Measurements from ENCODE around the gene CDK2AP2. TPM values are rescaled to one million over a fixed set of nuclear protein-coding genes. Genes with fewer than 3 reads are reported as not detected.
"Not testable (repeated sequence)": the region's sequence is repeated elsewhere in the genome, so short reads cannot be mapped to it uniquely, and the experiment has no call there.

CDK2AP2 gene
- total RNA-seq, 2 donors from 2014 or later = 57.1 to 91.9 TPM

DNA sequence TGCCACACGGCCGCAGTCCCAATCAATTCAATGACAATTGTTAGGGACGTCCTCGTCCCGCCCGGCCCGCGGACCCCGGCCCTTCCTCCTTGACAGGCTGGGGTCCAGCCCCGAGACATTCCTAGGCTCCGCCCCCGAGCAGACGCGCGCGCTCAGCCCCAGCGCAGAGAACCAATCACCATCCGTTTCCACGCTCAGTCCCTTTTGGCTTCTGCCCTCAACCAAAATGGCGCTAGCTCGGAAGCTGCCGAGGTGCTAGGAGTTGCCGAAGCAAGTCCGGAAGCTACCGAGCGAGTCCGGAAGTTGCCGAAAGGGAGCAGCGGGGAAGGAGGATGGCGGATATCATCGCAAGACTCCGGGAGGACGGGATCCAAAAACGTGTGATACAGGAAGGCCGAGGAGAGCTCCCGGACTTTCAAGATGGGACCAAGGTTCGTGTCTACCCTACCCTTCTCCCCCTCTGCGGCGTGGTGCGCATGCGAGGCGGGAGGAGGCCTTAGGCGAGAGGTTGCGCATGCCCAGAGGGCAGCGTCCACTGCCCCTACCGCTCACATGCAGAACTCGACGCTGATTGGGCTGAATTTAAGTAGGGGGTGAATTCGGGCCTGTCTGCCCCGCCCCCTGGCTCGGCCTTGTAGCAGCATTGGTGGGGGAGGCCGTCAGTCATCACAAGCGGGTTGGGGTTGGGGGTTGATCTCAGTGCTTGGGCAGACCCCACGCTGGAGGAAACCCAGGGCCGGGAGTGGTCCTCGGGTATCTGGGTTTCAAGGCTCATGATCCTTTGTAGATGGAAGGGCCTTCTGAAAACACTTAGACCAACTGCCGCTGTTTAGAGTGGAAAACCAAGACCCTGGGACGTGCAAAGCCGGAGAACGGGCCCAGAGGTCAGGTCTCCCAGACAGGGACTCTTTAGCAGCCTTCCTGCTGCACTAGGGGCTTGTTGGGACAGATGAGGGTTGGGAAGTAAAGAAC, 24.8 kb downstream of the CDK2AP2 start, which contains the start of gene AIP:
Gene AIP, plus strand, starts transcription at position 200 of the 972 bp plus-strand sequence. Its CDS starts 133 bp downstream, at position 333.
- TF ChIP-seq, protein P1, sequence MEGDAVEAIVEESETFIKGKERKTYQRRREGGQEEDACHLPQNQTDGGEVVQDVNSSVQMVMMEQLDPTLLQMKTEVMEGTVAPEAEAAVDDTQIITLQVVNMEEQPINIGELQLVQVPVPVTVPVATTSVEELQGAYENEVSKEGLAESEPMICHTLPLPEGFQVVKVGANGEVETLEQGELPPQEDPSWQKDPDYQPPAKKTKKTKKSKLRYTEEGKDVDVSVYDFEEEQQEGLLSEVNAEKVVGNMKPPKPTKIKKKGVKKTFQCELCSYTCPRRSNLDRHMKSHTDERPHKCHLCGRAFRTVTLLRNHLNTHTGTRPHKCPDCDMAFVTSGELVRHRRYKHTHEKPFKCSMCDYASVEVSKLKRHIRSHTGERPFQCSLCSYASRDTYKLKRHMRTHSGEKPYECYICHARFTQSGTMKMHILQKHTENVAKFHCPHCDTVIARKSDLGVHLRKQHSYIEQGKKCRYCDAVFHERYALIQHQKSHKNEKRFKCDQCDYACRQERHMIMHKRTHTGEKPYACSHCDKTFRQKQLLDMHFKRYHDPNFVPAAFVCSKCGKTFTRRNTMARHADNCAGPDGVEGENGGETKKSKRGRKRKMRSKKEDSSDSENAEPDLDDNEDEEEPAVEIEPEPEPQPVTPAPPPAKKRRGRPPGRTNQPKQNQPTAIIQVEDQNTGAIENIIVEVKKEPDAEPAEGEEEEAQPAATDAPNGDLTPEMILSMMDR (IDR thresholded peaks at IDR 0.05) = peak in 2 of 4 experiments; percentile 34 to 44
- TF ChIP-seq POLR2A (IDR thresholded peaks at IDR 0.05) (peak; percentile 70), POLR2AphosphoS5 (IDR thresholded peaks at IDR 0.05) (peak; percentile 99)
- Histone ChIP-seq H3K27ac (peak within 1 kb of the TSS; percentile 77 to 85), H3K27me3 (replicated peaks; ENCODE audit: insufficient read depth) (no peaks in the 10 kb centered on the region), H3K4me3 (peak within 1 kb of the TSS; percentile 45 to 46), H3K36me3 (no peaks in the 10 kb centered on the region), H3K4me1 (replicated peaks) (peaks cover 6% of the 10 kb centered on the region), H3K9me3 (no peaks in the 10 kb centered on the region)
- WGBS = 9% methylated on average over 60 of the region's 60 CpGs
- intact Hi-C loops (cut with DNase I) = no loop called here
- DNase-seq (ENCODE audit: low spot score) = peak; percentile 97

DNA sequence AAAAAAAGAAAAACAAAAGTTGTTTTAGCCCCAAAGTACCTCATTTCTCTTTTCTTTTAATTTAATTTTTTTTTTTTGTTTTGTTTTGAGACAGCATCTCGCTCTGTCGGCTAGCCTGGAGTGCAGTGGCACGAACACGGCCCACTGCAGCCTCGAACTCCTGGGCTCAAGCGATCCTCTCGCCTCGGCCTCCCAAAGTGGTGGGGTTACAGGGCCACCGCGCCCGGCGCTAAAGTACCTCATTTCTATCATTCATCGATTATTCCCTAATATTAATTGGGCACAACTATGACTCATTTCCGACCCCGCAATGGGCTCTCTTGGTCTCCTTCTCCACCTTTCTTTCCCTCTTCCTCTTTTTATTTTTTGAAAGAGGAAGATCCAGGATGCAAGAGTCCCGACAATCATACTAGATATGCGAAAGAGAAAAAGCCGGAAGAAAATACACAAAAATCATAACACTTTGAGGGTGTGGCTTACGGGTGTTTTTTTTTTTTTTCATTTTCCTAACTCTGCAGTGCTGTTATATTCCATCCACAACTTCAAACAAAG, 25.6 kb downstream of the CDK2AP2 start:
- H3K9me3 ChIP-seq = no peaks in the 10 kb centered on the region
- peak overlapping the region; percentile 45 to 46 for H3K4me3 ChIP-seq
- WGBS = 46% methylated on average over 19 of the region's 19 CpGs
- H3K4me1 ChIP-seq (replicated peaks) = peaks cover 6% of the 10 kb centered on the region
- H3K36me3 ChIP-seq = no peaks in the 10 kb centered on the region
- no peak for TF ChIP-seq POLR2A (IDR thresholded peaks at IDR 0.05)
- TF ChIP-seq POLR2AphosphoS5 (IDR thresholded peaks at IDR 0.05) = no peak
- TF ChIP-seq, protein P1 (IDR thresholded peaks at IDR 0.05) = no peak
- no peaks in the 10 kb centered on the region for H3K27me3 ChIP-seq (replicated peaks; ENCODE audit: insufficient read depth)
- peak overlapping the region; percentile 77 to 85 for H3K27ac ChIP-seq
- intact Hi-C loops (cut with DNase I) = no loop called here
- no peak for DNase-seq (ENCODE audit: low spot score)

DNA sequence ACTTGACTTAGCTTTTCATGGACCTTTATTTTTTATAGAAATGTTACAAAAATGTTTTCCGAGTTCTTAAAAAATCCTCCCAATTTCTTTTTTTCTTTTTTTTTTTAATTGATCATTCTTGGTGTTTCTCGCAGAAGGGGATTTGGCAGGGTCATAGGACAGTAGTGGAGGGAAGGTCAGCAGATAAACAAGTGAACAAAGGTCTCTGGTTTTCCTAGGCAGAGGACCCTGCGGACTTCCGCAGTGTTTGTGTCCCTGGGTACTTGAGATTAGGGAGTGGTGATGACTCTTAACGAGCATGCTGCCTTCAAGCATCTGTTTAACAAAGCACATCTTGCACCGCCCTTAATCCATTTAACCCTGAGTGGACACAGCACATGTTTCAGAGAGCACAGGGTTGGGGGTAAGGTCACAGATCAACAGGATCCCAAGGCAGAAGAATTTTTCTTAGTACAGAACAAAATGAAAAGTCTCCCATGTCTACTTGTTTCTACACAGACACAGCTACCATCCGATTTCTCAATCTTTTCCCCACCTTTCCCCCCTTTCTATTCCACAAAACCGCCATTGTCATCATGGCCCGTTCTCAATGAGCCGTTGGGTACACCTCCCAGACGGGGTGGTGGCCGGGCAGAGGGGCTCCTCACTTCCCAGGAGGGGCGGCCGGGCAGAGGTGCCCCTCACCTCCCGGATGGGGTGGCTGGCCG, 30.5 kb downstream of the CDK2AP2 start:
- intact Hi-C loops (cut with DNase I); H3K27me3 ChIP-seq (replicated peaks; ENCODE audit: insufficient read depth); H3K27ac ChIP-seq; H3K36me3 ChIP-seq; DNase-seq (ENCODE audit: low spot score); H3K4me3 ChIP-seq; H3K9me3 ChIP-seq; H3K4me1 ChIP-seq (replicated peaks): not testable (repeated sequence)
- WGBS = 80% methylated on average over 15 of the region's 16 CpGs

DNA sequence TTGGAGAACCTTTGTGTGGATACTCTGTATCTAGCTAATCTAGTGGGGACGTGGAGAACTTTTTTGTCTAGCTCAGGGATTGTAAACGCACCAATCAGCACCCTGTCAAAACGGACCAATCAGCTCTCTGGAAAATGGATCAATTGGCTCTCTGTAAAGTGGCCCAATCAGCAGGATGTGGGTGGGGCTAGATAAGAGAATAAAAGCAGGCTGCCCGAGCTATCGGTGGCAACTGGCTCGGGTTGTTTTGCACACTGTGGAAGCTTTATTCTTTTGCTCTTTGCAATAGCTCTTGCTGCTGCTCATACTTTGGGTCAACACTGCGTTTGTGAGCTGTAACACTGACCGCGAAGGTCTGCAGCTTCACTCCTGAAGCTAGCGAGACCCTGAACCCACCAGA, 31.3 kb downstream of the CDK2AP2 start:
- H3K4me1 ChIP-seq (replicated peaks); DNase-seq (ENCODE audit: low spot score); H3K4me3 ChIP-seq; intact Hi-C loops (cut with DNase I); H3K36me3 ChIP-seq; H3K27ac ChIP-seq; H3K9me3 ChIP-seq; H3K27me3 ChIP-seq (replicated peaks; ENCODE audit: insufficient read depth): not testable (repeated sequence)
- 86% methylated on average over 10 of the region's 10 CpGs for WGBS

DNA sequence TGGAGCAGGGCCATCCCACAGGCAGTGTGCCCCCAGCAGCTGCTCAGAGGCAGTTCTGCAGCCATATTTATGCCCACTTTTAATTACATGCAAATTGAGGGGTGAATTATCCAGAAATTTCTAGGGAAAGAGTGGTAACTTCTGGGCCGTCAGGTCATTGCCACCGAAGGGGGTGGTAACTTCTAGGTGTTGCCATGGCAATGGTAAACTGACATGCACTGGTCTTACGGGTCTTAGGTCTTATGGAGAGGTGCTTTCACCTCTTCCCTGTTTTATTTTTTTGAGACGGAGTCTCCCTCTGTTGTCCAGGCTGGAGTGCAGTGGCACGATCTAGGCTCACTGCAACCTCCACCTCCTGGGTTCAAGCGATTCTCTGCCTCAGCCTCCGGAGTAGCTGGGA, 35.1 kb downstream of the CDK2AP2 start:
- WGBS = 75% methylated on average over 7 of the region's 7 CpGs
- Histone ChIP-seq H3K4me1 (replicated peaks) (no peaks in the 10 kb centered on the region), H3K27me3 (replicated peaks; ENCODE audit: insufficient read depth) (no peaks in the 10 kb centered on the region), H3K36me3 (no peaks in the 10 kb centered on the region), H3K27ac (no peak overlapping the region), H3K9me3 (no peaks in the 10 kb centered on the region), H3K4me3 (no peak overlapping the region)
- DNase-seq (ENCODE audit: low spot score) = no peak
- intact Hi-C loops (cut with DNase I) = no loop called here
- TF ChIP-seq, protein P1 (IDR thresholded peaks at IDR 0.05) = no peak
- TF ChIP-seq POLR2AphosphoS5 (IDR thresholded peaks at IDR 0.05) = no peak
- no peak for TF ChIP-seq POLR2A (IDR thresholded peaks at IDR 0.05)

Measured in prostate gland (tissue), 2 donors.